K562 (cell line): ENCODE data around the gene DIPK1B. TPM values are rescaled to one million over a fixed set of nuclear protein-coding genes. Genes with fewer than 3 reads are reported as not detected.

ENCODE experiments used
- RNF2 ChIP-seq: sonication (generic); IDR thresholded peaks from 2 replicates; pipeline ENCODE4 v1.6.1; 2016
- TRIM24 ChIP-seq, 2 experiments: fragments of 450-650 bp; IDR thresholded peaks; 2 replicates each; pipeline ENCODE4 v1.6.1; 2016
- polyA plus RNA-seq, 8 experiments: library from polyadenylated mRNA; depleted of rRNA in 4 of 8; stranded (reverse) in 5 of 8; unstranded in 3 of 8; fragments of >200 nt; fragmentation: Nextera tagmentation in 2 of 8; fragmentation: Illumina TruSeq in 1 of 8; extraction: Ambion mirVana in 2 of 8; extraction: Trizol in 1 of 8; gene quantifications; 2 replicates each; pipeline versions ENCODE4 v1.2.1 to v1.2.3, GENCODE V29; 2011 to 2014; ENCODE audit warnings: inconsistent platforms in 1 of 8, missing spikeins in 1 of 8
- total RNA-seq, 7 experiments: library from RNA; depleted of rRNA in 6 of 7; stranded (reverse); fragments of >200 nt in 6 of 7; fragmentation: Illumina TruSeq in 2 of 7; extraction: Trizol in 2 of 7; gene quantifications; 2 replicates each; pipeline versions ENCODE4 v1.2.1 to v1.2.3, GENCODE V29; 2011 to 2021; ENCODE audit warnings: low replicate concordance in 1 of 7
- TF ChIP-seq, protein P1 (sequence below): fragments of 250-450 bp; sonication (Bioruptor Pico); IDR thresholded peaks from 2 replicates; pipeline ENCODE4 v1.4.0; 2020
- TF ChIP-seq, protein P2 (sequence below): fragments of 450-650 bp; IDR thresholded peaks from one replicate; pipeline ENCODE4 v1.6.1; 2018; ENCODE audit warnings: mild to moderate bottlenecking, moderate library complexity; ENCODE audit not compliant: partially characterized antibody
- TF ChIP-seq, protein P3 (sequence below): fragments of 450-650 bp; IDR thresholded peaks from 2 replicates; pipeline ENCODE4 v1.6.1; 2016; ENCODE audit warnings: low read depth

DIPK1B gene
- total and polyA plus RNA-seq, 9 of the 15 experiments (the other 6 are each of a cell fraction or from before 2014, with no cell fraction given): 0.08 to 22.3 (median 5.9) TPM

- TF ChIP-seq, protein P1, sequence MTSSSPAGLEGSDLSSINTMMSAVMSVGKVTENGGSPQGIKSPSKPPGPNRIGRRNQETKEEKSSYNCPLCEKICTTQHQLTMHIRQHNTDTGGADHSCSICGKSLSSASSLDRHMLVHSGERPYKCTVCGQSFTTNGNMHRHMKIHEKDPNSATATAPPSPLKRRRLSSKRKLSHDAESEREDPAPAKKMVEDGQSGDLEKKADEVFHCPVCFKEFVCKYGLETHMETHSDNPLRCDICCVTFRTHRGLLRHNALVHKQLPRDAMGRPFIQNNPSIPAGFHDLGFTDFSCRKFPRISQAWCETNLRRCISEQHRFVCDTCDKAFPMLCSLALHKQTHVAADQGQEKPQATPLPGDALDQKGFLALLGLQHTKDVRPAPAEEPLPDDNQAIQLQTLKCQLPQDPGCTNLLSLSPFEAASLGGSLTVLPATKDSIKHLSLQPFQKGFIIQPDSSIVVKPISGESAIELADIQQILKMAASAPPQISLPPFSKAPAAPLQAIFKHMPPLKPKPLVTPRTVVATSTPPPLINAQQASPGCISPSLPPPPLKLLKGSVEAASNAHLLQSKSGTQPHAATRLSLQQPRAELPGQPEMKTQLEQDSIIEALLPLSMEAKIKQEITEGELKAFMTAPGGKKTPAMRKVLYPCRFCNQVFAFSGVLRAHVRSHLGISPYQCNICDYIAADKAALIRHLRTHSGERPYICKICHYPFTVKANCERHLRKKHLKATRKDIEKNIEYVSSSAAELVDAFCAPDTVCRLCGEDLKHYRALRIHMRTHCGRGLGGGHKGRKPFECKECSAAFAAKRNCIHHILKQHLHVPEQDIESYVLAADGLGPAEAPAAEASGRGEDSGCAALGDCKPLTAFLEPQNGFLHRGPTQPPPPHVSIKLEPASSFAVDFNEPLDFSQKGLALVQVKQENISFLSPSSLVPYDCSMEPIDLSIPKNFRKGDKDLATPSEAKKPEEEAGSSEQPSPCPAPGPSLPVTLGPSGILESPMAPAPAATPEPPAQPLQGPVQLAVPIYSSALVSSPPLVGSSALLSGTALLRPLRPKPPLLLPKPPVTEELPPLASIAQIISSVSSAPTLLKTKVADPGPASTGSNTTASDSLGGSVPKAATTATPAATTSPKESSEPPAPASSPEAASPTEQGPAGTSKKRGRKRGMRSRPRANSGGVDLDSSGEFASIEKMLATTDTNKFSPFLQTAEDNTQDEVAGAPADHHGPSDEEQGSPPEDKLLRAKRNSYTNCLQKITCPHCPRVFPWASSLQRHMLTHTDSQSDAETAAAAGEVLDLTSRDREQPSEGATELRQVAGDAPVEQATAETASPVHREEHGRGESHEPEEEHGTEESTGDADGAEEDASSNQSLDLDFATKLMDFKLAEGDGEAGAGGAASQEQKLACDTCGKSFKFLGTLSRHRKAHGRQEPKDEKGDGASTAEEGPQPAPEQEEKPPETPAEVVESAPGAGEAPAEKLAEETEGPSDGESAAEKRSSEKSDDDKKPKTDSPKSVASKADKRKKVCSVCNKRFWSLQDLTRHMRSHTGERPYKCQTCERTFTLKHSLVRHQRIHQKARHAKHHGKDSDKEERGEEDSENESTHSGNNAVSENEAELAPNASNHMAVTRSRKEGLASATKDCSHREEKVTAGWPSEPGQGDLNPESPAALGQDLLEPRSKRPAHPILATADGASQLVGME (CRISPR knock-in tag): no peak
- TF ChIP-seq, protein P2, sequence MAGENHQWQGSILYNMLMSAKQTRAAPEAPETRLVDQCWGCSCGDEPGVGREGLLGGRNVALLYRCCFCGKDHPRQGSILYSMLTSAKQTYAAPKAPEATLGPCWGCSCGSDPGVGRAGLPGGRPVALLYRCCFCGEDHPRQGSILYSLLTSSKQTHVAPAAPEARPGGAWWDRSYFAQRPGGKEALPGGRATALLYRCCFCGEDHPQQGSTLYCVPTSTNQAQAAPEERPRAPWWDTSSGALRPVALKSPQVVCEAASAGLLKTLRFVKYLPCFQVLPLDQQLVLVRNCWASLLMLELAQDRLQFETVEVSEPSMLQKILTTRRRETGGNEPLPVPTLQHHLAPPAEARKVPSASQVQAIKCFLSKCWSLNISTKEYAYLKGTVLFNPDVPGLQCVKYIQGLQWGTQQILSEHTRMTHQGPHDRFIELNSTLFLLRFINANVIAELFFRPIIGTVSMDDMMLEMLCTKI: no peak
- TF ChIP-seq, protein P3, sequence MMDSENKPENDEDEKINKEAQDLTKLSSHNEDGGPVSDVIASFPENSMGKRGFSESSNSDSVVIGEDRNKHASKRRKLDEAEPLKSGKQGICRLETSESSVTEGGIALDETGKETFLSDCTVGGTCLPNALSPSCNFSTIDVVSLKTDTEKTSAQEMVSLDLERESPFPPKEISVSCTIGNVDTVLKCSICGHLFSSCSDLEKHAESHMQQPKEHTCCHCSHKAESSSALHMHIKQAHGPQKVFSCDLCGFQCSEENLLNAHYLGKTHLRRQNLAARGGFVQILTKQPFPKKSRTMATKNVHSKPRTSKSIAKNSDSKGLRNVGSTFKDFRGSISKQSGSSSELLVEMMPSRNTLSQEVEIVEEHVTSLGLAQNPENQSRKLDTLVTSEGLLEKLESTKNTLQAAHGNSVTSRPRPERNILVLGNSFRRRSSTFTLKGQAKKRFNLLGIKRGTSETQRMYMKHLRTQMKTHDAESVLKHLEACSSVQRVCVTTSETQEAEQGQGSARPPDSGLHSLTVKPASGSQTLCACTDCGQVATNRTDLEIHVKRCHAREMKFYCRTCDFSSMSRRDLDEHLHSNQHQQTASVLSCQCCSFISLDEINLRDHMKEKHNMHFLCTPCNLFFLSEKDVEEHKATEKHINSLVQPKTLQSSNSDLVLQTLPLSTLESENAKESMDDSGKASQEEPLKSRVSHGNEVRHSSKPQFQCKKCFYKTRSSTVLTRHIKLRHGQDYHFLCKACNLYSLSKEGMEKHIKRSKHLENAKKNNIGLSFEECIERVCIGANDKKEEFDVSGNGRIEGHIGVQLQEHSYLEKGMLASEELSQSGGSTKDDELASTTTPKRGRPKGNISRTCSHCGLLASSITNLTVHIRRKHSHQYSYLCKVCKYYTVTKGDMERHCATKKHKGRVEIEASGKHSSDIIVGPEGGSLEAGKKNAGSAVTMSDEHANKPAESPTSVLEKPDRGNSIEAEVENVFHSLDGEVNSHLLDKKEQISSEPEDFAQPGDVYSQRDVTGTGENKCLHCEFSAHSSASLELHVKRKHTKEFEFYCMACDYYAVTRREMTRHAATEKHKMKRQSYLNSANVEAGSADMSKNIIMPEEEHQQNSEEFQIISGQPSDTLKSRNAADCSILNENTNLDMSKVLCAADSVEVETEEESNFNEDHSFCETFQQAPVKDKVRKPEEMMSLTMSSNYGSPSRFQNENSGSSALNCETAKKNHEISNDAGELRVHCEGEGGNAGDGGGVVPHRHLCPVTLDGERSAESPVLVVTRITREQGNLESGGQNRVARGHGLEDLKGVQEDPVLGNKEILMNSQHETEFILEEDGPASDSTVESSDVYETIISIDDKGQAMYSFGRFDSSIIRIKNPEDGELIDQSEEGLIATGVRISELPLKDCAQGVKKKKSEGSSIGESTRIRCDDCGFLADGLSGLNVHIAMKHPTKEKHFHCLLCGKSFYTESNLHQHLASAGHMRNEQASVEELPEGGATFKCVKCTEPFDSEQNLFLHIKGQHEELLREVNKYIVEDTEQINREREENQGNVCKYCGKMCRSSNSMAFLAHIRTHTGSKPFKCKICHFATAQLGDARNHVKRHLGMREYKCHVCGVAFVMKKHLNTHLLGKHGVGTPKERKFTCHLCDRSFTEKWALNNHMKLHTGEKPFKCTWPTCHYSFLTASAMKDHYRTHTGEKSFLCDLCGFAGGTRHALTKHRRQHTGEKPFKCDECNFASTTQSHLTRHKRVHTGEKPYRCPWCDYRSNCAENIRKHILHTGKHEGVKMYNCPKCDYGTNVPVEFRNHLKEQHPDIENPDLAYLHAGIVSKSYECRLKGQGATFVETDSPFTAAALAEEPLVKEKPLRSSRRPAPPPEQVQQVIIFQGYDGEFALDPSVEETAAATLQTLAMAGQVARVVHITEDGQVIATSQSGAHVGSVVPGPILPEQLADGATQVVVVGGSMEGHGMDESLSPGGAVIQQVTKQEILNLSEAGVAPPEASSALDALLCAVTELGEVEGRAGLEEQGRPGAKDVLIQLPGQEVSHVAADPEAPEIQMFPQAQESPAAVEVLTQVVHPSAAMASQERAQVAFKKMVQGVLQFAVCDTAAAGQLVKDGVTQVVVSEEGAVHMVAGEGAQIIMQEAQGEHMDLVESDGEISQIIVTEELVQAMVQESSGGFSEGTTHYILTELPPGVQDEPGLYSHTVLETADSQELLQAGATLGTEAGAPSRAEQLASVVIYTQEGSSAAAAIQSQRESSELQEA: no peak
- TF ChIP-seq TRIM24 (IDR thresholded peaks at IDR 0.05) (peak; percentile 31 to 74; a peak in 3 of 4 replicates), RNF2 (peak; percentile 90)
These were observed 49.5 kb upstream of the DIPK1B start, which contains the start of gene EGFL7 (continued) for GRCh38 chr9:136662656-136663581.
